Left lung (tissue), 10 donors: ENCODE measurements around the gene ZNF587B. TPM values are rescaled to one million over a fixed set of nuclear protein-coding genes. Genes with fewer than 3 reads are reported as not detected.
"Not testable (repeated sequence)": the region's sequence is repeated elsewhere in the genome, so short reads cannot be mapped to it uniquely, and the experiment has no call there.

Experiments
- ATAC-seq: fragments of 200-7000 bp; cut with Tn5 transposase; one replicate; pipeline ENCODE4 v1.9.1; 2020; ENCODE audit warnings: moderate library complexity
- DNase-seq, 4 donors: peaks; one replicate each; pipeline ENCODE4 v3.0.0-alpha.2; 2013 to 2020
- H3K27ac ChIP-seq, 2 donors: fragments of 200-600 bp; sonication (generic) in 1 of 2; one replicate each; pipeline versions ENCODE4 v1.5.0 to v1.8.0; 2020 to 2021
- H3K27me3 ChIP-seq, 2 donors: fragments of 200-600 bp; sonication (generic) in 1 of 2; one replicate each; pipeline versions ENCODE4 v1.5.0 to v1.8.0; 2020 to 2021
- H3K36me3 ChIP-seq, 2 donors: fragments of 200-600 bp; sonication (generic) in 1 of 2; one replicate each; pipeline versions ENCODE4 v1.5.0 to v1.8.0; 2020 to 2021
- H3K4me1 ChIP-seq, 2 donors: fragments of 200-600 bp; one replicate each; pipeline ENCODE4 v1.8.0; 2021
- H3K4me3 ChIP-seq, 2 donors: fragments of 200-600 bp; sonication (generic) in 1 of 2; one replicate each; pipeline versions ENCODE4 v1.5.0 to v1.8.0; 2020 to 2021; ENCODE audit warnings: mild to moderate bottlenecking in 1 of 2
- H3K9me3 ChIP-seq, 2 donors: fragments of 200-600 bp; sonication (generic) in 1 of 2; one replicate each; pipeline versions ENCODE4 v1.5.0 to v1.8.0; 2020 to 2021
- CTCF ChIP-seq, 2 donors: fragments of 200-600 bp; sonication (generic) in 1 of 2; IDR thresholded peaks; one replicate each; pipeline versions ENCODE4 v1.5.0 to v1.8.0; 2021; ENCODE audit warnings: antibody characterized with exemption in 2 of 2
- intact Hi-C, 2 donors: fragments of 100-400 bp; cut with DNase I; formaldehyde crosslinking; loops; one replicate each; pipeline versions ENCODE4 v1.11.2 to v1.14.2; 2022
- polyA plus RNA-seq, 6 donors: library from polyadenylated mRNA; unstranded; fragments of 120-200 nt; gene quantifications; one replicate each; pipeline ENCODE4 v1.2.1, GENCODE V29; 2013; ENCODE audit not compliant: insufficient read length in 6 of 6
- total RNA-seq, 2 donors: library from RNA; stranded (reverse); fragmentation: NEBNext Ultra II Directional; extraction: Animal tissue kit (Norgen Biotek cat#: 25700); gene quantifications; one replicate each; pipeline ENCODE4 v1.2.1, GENCODE V29; 2021
- donor health status: DM: no; HTN: yes; CAD: no.
- donor health status: DM: no; HTN: no; CAD: no.

ZNF587B gene
- total and polyA plus RNA-seq, 8 donors: 12.1 to 20.1 (median 14.1) TPM

GRCh38 chr19:57789288-57789687 lies 40.8 kb upstream of the ZNF587B start:
- intact Hi-C loops: no loop called here
- peaks cover 0 to 56% of the 10 kb centered on the region in 2 donors for H3K9me3 ChIP-seq
- ATAC-seq: no peak
- H3K4me1 ChIP-seq: no peaks in the 10 kb centered on the region
- no peak overlapping the region for H3K27ac ChIP-seq
- no peaks in the 10 kb centered on the region for H3K27me3 ChIP-seq
- no peak for TF ChIP-seq CTCF (IDR thresholded peaks at IDR 0.05)
- DNase-seq: no peak
- H3K4me3 ChIP-seq: no peak overlapping the region
- peaks cover 0 to 67% of the 10 kb centered on the region in 2 donors for H3K36me3 ChIP-seq

GRCh38 chr19:57796580-57796979 lies 33.5 kb upstream of the ZNF587B start:
- H3K36me3 ChIP-seq: peaks cover 0 to 46% of the 10 kb centered on the region in 2 donors
- H3K27ac ChIP-seq, intact Hi-C loops, H3K9me3 ChIP-seq, DNase-seq, H3K4me3 ChIP-seq, ATAC-seq, H3K27me3 ChIP-seq: not testable (repeated sequence)
- H3K4me1 ChIP-seq: peaks cover 7 to 26% of the 10 kb centered on the region in 2 donors

- Histone ChIP-seq H3K27me3 (no peaks in the 10 kb centered on the region), H3K36me3 (peaks cover 0 to 9% of the 10 kb centered on the region in 2 donors), H3K27ac (peak overlapping the region in 1 of 2 donors; percentile 90), H3K4me1 (peaks cover 12 to 62% of the 10 kb centered on the region in 2 donors), H3K4me3 (no peak overlapping the region), H3K9me3 (no peaks in the 10 kb centered on the region)
- ATAC-seq (no peak), DNase-seq (no peak)
- no peak for TF ChIP-seq CTCF (IDR thresholded peaks at IDR 0.05)
- intact Hi-C loops: no loop called here
Measured at GRCh38 chr19:57800696-57801095, 29.4 kb upstream of the ZNF587B start.

GRCh38 chr19:57802269-57802668 lies 27.8 kb upstream of the ZNF587B start:
- intact Hi-C loops: no loop called here

GRCh38 chr19:57803265-57803593 lies 26.9 kb upstream of the ZNF587B start:
- intact Hi-C loops: no loop called here
- peak overlapping the region; percentile 37 to 45 for H3K4me3 ChIP-seq
- DNase-seq (no peak), ATAC-seq (no peak)
- H3K4me1 ChIP-seq: peaks cover 12 to 64% of the 10 kb centered on the region in 2 donors
- H3K27me3 ChIP-seq: no peaks in the 10 kb centered on the region
- H3K27ac ChIP-seq: peak overlapping the region; percentile 83 to 87
- no peaks in the 10 kb centered on the region for H3K9me3 ChIP-seq
- peaks cover 0 to 15% of the 10 kb centered on the region in 2 donors for H3K36me3 ChIP-seq
- TF ChIP-seq CTCF (IDR thresholded peaks at IDR 0.05): no peak

More at GRCh38 chr19:57802269-57802668, 27.8 kb upstream of the ZNF587B start:
- no peaks in the 10 kb centered on the region for H3K27me3 ChIP-seq
- H3K27ac ChIP-seq: no peak overlapping the region
- ATAC-seq (no peak), DNase-seq (no peak)
- peaks cover 0 to 6% of the 10 kb centered on the region in 2 donors for H3K36me3 ChIP-seq
- no peak for TF ChIP-seq CTCF (IDR thresholded peaks at IDR 0.05)
- no peak overlapping the region for H3K4me3 ChIP-seq
- H3K9me3 ChIP-seq: no peaks in the 10 kb centered on the region
- peaks cover 12 to 67% of the 10 kb centered on the region in 2 donors for H3K4me1 ChIP-seq
